GM12891 (cell line): ENCODE results near the gene ZNF528.

Source experiments
- POLR2A ChIP-seq: IDR thresholded peaks from 2 replicates; pipeline ENCODE4 v1.6.1; 2011; ENCODE audit warnings: low read depth, low read length, control low read depth
- POLR2AphosphoS5 ChIP-seq: IDR thresholded peaks from 2 replicates; pipeline ENCODE4 v1.6.1; 2011; ENCODE audit warnings: low read depth, low read length, control low read depth

- TF ChIP-seq POLR2A (peak; percentile 78), POLR2AphosphoS5 (peak; percentile 91)
Measured at GRCh38 chr19:52369559-52370340, 27.9 kb upstream of the ZNF528 start, which contains the start of gene ZNF880.
